Measurements from ENCODE around the gene IMMP2L.
"Not testable (repeated sequence)": the region's sequence is repeated elsewhere in the genome, so short reads cannot be mapped to it uniquely, and the experiment has no call there.

Gene IMMP2L

DNA sequence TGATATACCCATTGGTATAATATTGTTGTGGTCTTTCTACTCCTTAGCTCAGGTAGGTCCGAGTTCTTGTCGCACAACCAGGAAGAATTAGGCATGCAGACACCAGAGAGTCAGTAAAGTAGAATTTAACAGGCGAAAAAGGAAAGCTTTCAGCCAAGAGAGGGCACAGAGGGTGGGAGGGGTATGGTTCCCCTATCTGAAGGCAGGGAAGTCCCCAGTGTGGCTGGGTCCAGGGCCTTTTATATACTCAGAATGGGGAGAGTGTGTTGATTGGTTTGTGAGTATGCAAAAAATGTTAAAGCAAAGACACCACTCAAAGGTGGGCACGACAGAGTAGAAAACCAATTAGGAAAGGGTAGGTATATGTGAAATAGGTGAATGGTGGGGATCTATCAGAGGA is 53.9 kb downstream of the IMMP2L start:
- no peak for DNase-seq (ENCODE audit: low read depth)

DNA sequence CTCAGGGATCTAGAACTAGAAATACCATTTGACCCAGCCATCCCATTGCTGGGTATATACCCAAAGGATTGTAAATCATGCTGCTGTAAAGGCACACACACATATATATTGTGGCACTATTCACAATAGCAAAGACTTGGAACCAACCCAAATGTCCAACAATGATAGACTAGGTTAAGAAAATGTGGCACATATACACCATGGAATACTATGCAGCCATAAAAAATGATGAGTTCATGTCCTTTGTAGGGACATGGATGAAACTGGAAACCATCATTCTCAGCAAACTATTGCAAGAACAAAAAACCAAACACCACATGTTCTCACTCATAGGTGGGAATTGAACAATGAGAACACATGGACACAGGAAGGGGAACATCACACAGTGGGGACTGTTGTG is 56.9 kb downstream of the IMMP2L start:
- DNase-seq (ENCODE audit: low read depth) = not testable (repeated sequence)

DNA sequence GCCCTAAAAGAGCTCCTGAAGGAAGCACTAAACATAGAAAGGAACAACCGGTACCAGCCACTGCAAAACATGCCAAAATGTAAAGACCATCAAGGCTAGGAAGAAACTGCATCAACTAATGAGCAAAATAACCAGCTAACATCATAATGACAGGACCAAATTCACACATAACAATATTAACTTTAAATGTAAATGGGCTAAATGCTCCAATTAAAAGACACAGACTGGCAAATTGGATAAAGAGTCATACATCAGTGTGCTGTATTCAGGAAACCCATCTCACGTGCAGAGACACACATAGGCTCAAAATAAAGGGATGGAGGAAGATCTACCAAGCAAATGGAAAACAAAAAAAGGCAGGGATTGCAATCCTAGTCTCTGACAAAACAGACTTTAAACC is 60.5 kb downstream of the IMMP2L start:
- DNase-seq (ENCODE audit: low read depth) = not testable (repeated sequence)

DNA sequence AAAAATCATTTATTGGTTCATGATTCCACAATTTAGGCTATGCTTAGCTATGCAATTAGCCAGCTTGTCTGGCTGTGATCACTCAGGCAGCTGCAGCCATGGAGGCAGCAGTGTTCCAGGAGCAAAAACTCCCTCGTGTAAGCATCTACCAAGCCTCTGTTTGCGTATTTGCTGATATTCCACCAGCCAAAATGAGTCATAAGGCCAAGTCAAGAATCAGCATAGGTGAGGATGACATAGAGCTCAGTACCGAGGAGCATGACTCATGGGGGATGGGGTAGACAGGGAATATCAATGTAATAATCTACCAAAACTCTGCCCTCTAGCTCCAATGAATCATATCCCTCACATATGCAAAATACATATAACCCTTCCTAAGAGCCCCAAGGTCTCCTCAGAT is 63.3 kb downstream of the IMMP2L start:
- DNase-seq (ENCODE audit: low read depth) = no peak

DNA sequence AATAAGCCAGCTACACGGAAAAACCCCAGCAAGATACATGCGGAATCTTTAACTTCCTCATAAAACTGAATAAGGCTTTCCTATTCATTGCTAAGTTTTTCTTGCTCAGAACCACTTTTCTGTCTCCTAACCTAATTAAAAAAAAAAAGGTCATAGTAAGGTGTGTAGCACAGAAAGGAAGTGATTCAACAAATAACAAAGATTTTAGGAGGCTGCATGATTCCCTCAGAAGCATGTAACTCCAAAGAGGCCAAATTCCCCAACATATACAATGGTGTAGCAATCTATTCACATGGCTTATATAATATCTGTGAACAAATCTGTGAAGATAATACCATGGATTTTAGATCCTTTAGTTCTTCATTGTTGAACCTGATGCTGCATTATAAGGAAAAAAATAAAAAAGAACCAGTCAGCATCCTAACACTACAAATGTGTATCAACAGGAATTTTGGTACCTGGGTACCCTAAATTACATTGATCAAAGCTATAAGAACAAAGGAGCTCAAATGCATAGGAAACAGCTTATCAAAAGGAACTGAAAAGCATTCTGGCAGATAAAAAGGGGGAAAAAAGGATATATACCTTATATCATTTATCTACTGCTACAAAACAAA is 63.8 kb downstream of the IMMP2L start:
- no peak for DNase-seq (ENCODE audit: low read depth)

DNA sequence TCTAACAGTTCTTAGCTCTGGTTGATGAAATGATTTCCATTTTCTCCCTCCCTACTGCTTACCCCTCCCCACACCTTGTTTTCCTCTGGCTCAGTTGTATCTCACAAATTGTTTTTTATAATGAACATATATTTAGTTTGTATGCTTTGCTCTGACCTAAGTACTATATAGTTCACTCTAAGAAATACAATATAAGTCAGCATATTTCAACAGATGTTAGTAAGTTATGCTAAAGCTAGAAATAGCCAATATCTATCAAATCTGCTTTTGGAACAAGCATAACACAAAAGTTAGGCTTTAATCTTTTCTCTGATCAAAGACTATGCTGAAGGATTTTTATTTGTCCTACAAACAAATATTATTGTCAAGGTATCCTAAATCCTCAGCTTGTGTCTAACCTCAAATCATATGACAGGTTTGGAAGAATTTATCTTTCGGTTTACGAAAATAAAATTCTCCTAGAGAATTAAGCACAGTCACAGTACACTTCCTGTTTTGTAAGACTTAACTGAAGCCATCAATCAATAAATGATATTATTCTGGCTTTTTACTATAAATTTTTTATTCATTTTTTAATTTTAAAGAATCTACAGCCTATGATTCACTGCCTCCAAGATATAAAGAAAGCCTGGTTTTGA is 67.0 kb downstream of the IMMP2L start:
- DNase-seq (ENCODE audit: low read depth) = no peak

DNA sequence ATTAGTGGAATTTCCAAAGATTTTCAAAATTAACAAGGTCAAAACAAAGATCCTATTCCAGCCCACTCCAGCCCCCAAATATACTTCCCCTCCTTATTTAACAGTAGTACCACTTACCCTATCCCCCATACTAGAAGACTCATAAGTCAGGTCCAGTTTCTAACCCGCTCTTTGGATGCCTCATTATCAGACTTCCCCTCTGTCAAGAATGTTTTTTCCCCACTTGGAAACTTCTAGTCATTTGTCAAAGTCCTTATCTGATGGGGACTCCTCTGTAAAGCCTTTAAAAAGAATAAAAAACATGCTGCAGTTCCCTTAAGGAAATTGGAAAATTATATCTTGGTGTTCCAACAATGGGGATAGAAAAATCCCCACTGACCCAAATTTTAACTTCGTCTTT is 70.1 kb downstream of the IMMP2L start:
- no peak for DNase-seq (ENCODE audit: low read depth)

DNA sequence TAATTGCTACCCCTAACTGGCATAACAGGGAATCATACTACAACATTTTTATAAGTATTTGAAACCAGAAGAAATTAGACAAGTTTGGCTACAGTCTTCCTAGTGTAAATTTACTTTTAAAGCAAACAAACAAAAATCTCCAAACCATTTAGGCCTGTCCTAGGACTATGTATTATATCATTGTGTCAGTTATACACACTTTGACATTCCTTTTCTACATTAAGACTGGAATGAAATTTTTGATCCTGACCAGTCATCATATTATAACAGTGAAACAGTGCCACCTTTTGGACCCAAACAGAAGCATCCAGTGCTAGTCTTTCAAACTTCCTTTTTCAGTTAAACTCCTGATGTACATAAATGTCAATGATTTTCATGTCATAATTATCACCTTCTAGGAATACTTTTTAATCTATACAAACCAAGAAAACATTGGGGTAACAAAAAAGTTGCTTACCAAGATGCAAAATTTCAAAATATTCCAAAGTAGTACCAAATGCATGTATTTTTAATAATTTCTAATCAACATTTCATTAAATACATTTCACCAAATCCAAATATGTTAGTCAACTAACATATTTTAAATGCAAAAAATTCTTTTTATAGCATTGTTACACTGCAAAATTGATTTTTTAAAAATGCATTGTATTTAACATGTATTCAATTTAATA is 75.7 kb downstream of the IMMP2L start:
- DNase-seq (ENCODE audit: low read depth) = no peak

DNA sequence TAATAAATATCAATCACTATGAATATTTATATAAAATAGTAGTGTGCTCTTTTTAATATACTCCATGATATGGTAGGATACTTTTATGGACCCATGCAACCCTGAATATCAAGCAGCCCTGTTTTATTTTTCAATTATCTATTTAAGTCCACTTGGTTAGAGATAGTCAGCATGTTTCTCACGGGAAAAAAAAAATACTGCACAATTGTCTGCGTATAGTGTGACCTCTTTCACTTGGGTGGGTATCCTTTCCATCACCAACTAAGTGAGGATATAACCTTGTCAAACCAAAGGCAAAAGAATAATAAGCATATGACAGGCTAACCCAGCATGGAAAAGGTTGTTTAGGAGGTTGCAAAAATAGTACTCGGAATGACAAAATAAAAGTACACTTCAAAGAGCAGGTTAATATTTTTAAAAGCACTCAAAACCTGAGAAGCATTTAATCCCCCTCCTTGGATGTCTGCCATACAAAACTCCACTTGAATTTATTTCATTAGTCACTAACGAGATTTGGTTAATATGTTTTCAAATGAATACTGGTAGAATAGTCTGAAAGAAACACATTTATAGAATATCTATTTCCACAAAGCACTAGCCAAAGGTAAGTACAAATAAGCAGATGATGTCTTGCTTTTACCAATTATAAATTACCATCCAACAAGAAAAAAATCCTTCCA is 76.5 kb downstream of the IMMP2L start:
- DNase-seq (ENCODE audit: low read depth) = no peak

DNA sequence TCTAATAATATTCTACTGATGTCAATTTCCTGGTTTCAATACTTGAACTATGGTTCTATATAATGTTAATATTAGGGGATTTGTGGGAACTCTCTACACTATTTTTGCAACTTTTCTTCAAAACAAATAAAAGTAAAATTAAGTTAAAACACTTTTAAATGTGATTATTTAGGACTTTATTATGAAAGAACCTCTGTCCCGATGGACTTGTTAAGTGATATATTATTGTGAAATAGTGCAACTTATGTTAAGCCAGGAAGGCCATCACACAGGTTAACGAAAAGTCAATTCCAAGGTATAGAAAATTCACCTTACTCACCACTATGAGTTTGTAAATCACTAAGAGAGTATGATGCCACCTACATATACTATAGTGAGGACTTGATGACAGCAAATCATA is 79.2 kb downstream of the IMMP2L start:
- no peak for DNase-seq (ENCODE audit: low read depth)

DNA sequence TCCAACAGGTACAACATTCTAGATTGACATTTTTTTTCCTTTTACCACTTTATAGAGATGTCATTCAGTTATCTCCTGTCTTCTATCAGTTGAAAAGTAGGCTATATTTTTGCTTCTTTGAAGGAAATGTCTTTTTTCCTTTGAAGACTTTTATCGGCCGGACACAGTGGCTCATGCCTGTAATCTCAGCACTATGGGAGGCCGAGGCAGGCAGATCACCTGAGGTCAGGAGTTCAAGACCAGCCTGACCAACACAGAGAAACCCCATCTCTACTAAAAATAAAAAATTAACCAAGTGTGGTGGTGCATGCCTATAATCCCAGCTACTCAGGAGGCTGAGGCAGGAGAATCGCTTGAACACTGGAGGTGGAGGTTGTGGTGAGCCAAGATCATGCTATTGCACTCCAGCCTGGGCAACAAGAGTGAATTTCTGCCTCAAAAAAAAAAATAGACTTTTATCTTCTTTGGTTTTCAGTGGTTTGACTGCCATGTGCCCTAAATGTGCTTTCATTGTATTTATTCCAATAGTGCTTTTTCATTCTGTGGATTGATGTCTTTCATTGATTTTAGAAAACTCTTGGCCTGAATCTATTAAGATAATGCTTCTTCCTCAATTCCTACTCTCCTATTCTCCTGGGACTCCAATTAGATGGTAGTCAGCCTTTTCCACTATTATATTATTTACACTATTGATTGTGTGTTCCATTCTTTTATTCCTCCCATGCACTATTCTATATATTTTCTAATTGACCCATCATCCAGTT is 84.6 kb downstream of the IMMP2L start:
- no peak for DNase-seq (ENCODE audit: low read depth)

DNA sequence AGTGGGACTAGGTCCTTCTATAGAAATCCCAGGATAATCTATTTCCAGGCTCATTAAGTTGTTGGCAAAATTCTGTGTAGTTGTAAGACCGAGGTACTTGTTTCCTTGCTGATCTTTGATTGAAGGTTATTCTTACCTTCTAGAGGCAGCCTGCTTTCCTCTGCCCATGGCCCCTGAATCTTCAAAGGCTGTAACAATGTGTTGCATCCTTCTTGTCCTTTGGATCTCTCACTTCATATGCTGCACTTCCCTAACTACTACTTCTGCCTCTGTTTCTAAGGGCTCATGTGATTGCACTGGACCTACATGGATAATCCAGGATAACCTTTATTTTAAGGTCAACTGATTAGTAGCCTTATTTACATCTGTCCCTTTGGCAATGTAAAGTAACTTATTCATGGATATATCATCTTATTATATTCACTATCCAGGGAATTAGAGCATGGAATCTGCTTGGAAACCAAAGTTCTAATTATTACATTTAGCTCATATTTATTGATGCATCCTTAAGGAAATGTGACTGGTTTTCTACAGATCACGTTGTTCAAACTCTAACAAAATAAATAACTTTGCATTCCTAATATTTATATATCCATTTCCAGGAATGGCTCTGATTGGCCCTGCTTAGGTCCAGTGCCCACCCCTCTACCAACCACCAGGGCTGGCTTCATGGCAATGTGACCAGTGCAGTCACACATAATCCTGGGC is 85.6 kb downstream of the IMMP2L start:
- DNase-seq (ENCODE audit: low read depth) = no peak

DNA sequence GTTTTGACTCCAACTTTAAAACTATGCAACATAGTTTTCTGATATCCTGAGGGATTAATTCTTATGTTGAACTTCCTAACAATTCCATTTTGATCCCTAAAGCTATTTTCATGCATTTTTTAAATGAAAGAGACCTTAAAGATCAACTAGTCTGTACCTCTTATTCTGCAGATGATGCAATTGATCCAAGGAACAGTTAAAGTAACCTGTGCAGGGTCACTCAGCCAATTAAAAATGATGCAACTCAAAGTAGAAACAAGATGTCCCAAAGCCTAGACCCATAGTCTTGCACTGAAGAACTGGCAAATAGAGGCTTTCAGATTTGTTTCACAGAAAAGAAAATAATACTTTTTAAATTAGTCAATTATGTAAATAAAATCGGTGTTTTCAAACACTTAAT is 86.3 kb downstream of the IMMP2L start:
- DNase-seq (ENCODE audit: low read depth) = no peak

DNA sequence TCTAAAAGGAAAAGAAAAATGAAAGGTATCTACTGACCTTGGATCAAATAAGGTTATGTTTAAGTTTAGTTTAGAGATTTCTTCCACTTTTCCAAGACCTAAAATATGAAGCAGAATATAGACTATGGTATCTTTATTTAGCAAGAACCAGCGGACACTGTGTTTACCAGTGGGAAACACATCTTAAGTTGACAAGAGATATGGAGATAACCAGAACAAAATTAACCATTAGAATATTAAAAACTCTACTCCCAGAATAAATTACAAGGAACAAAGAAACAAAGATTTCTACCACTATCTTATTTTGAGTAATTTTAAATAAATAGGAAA is 86.9 kb downstream of the IMMP2L start:
- no peak for DNase-seq (ENCODE audit: low read depth)

DNA sequence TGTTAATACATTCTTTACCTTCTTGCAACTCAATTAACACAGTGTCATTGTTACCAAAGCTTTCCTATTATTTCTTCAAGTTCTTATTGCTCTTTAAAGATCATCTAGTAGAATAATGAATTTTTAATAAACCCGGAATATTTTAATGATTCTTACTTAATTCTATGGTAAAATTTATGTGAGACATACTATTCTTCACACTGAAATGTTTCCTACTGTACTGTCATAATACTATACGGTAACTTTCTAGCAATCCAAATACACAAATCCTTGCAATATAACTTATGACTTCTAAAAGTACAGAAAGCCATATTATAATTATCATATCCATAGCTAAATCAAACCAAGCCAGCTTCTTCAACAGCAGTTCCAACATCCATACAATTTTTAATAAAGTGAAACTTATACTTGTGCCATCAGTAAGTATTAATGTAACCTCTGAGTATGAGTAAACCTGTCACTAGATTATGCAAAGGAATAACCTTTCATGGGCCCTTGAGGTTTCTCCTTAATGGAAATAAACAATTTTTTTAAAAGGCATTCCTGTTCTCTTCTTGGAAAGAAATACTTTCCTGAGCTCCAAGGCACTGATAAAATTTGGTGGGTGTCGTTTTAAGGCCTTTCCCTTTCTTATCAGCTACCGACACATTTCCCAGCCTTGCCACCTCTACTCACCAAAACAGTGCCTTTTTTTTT is 87.4 kb downstream of the IMMP2L start:
- DNase-seq (ENCODE audit: low read depth) = no peak

DNA sequence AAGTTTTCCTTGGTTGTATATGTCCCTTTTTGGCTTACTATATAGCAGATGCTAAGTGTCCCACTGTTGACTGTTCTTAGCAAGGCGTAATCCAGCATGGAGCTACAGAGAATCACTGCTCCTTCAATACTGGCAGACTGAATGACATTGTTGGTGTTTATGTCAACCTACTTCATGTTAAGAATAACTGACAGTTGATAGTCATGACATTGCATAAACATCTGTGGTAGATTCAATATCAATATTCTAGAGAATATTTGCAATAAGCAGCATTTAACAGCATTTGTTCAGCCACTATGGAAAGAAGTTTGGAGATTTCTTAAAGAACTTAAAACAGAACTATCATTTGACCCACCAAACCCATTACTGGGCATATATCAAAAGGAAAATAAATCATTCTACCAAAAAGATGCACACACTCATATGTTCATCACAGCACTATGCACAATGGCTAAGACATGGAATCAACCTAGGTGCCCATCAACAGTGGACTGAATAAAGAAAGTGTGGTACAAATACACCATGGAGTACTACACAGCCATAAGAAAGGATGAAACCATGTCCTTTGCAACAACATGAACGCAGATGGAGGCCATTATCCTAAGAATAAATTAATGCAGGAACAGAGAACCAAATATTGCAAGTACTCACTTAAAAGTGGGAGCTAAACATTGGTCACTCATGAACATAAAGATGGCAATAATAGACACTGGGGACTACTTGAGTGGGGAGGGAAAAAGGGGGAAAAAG is 88.7 kb downstream of the IMMP2L start:
- no peak for DNase-seq (ENCODE audit: low read depth)

DNA sequence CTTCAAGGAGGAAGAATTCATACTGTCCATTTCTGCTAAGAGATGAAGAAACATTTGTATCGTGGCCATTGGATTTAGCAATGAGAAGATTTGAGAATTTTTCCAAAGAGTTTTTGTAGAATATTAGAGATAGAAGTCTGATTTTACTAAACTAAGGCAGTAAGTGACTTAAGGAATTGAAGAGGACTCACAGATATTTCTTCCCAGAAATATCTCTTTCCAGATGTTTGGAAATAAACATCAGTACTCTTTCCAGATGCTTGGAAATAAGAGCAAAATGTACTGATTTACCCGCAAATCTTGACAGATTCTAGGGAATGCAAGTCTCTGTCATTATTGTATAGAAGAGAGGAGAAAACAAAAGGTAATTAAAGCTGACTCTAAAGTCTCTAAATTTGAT is 91.3 kb downstream of the IMMP2L start:
- no peak for DNase-seq (ENCODE audit: low read depth)

DNA sequence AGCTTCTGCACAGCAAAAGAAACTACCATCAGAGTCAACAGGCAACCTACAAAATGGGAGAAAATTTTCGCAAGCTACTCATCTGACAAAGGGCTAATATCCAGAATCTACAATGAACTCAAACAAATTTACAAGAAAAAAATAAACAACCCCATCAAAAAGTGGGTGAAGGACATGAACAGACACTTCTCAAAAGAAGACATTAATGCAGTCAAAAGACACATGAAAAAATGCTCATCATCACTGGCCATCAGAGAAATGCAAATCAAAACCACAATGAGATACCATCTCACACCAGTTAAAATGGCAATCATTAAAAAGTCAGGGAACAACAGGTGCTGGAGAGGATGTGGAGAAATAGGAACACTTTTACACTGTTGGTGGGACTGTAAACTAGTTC is 92.4 kb downstream of the IMMP2L start:
- not testable (repeated sequence) for DNase-seq (ENCODE audit: low read depth)

DNA sequence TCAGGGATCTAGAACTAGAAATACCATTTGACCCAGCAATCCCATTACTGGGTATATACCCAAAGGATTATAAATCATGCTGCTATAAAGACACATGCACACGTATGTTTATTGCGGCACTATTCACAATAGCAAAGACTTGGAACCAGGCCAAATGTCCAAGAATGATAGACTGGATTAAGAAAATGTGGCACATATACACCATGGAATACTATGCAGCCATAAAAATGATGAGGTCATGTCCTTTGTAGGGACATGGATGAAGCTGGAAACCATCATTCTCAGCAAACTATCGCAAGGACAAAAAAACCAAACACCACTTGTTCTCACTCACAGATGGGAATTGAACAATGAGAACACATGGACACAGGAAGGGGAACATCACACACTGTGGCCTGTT is 96.5 kb downstream of the IMMP2L start:
- DNase-seq (ENCODE audit: low read depth) = not testable (repeated sequence)

DNA sequence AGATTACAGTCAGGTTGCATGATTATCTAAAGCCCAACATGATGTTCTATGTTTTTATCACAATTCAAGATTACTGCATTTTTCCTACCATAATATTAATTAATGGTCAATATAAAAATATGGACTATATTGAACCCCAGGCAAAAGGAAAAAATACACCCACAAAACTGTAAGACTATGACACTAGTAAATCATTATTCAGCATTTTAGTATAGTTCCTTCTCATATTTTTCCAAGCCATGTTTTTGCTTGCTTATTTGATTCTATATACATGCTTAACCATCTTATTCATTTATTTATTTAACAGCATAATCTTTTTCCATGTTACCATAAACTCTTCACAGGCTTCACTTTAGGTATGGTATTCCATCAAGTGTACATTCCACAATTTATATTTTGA is 101.6 kb downstream of the IMMP2L start:
- no peak for DNase-seq (ENCODE audit: low read depth)
